Bone marrow (tissue), 2 donors: Measurements from ENCODE around the gene OR2G6.
A peak's percentile ranks its signal among the peaks of the same experiment; 100 is the strongest.
"Not testable (repeated sequence)": the region's sequence is repeated elsewhere in the genome, so short reads cannot be mapped to it uniquely, and the experiment has no call there.

Source experiments
- DNase-seq, 2 donors: peaks; one replicate each; lab custom pipeline; 2025; lab: John Stamatoyannopoulos, UW

OR2G6 gene

DNA sequence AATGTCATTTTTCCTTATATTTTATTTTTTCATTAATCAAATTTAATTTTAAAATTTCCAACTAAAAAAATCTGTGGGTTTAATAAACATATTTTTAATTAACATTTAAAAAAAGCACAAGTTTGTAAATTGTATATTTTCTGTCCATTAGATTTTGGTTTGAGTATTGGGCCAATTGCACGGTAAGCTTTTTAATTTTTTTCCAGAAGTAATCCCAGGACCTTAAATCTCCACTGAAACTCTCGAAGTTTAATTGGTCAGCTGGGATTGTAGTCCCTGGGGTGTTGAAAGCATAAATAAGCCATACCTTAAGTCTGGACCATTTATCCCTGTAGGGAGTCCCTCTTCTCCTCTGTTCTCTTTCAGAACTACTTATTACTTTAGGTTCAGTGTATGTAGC, at the start of gene OR2G6:
Gene OR2G6 (plus strand): TSS at position 301 of the 400 bp plus-strand sequence. CDS start 13,574 bp downstream, outside the sequence.
- not testable (repeated sequence) for DNase-seq

GRCh38 chr1:248459117-248459516, 48.8 kb upstream of the OR2G6 start:
- not testable (repeated sequence) for DNase-seq

DNA sequence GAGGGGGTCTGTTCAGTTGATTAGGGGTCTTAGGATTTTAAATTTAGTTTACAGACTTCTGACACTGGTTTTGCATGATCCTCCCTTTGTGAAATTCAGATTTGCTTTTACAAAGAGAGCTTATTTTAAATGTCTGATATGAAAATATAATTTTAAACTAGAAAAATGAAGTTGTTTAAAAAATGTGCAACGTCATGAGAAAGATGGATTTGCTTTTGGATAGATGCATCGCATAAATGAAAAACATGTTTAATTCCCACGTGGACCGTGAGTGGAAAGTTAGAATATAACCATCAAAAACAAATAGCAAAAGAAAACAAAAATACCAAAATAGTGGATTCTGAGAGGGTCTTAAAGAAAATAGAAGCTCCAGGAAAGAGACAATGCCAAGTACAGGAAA, 36.7 kb upstream of the OR2G6 start:
- no peak for DNase-seq

DNA sequence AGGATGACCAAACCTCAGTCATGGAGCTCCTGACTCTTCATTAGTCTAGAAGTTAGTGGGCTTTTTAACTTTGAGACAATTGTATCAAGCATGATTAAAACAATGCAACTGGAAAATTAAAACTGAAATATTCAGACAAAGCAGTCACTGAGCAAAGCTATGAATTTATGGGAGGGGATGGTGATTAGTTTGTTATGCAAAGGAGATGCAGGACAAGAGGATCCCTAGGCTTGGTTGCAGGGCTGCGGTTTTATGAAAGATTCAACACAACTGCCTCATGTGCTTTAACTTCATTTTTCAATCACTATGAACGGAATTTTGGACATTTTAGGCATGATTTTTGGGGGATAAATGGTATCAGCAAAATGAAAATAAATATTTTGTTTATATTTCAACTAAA, 35.8 kb upstream of the OR2G6 start:
- not testable (repeated sequence) for DNase-seq

GRCh38 chr1:248473051-248473450, 34.8 kb upstream of the OR2G6 start, which contains the start of gene OR2T3:
Gene OR2T3 (plus strand): TSS chr1:248473351. CDS start chr1:248473351, 0 bp downstream.
- DNase-seq: not testable (repeated sequence)

- DNase-seq: not testable (repeated sequence)
Observed at GRCh38 chr1:248475660-248476059, 32.2 kb upstream of the OR2G6 start.

- DNase-seq: peak in 1 of 2 donors; percentile 11
Observed at GRCh38 chr1:248481686-248482579, 25.9 kb upstream of the OR2G6 start.

DNA sequence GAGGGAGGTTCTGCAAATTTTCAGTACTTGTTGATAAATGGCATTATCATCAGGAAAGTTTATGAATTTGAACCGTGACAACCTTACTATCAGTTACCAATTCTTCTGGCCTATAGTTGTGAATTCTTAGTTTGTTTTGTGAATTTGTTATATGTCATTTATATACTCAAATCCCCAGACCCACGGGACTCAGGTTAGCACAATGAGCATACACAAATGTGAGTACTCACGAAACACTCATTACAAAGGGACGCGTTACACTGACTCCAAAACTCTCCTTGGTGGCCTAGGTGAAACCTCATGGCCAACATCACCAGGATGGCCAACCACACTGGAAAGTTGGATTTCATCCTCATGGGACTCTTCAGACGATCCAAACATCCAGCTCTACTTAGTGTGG, 19.6 kb upstream of the OR2G6 start, which contains the start of gene OR2T5:
Gene OR2T5 (plus strand): TSS at position 301 of the 400 bp plus-strand sequence. CDS start 0 bp downstream, at position 301.
- DNase-seq: not testable (repeated sequence)

- not testable (repeated sequence) for DNase-seq
Observed at GRCh38 chr1:248496661-248497060, 11.2 kb upstream of the OR2G6 start.

DNA sequence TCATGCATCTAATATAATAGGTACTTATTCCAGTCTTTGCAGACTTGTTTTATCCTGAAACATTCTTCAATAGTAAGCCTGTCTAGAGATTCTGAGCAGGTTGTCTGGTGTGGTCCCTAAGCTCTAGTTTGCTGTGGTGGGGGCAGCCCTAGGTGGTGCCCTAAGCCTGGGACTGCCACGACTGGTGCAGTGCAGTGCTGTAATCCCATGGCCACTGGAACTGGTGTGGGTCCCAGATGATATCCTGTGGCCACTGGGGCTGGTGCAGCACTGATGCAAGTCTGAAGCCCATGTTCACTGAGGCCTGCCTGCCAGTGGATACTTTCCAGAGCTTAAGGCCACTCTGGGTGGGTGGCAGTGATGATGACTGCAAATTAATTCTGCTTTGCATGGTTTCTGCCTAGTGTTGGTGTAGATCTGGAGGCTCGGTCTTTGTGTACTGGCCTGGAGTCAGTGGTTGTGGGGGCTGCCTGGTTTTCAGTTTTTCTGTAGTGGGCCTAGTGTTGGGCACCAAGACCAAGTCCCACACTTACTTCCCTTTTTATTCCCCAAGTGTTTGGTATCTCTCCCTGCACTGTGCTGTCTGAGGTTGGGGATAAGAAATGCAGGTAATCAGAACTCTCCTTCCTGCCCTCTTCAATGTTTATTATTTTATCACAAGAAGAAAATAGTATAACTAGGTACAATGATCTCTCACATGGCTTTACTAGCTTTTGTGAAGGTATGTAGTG, 7.4 kb upstream of the OR2G6 start:
- DNase-seq: not testable (repeated sequence)

DNA sequence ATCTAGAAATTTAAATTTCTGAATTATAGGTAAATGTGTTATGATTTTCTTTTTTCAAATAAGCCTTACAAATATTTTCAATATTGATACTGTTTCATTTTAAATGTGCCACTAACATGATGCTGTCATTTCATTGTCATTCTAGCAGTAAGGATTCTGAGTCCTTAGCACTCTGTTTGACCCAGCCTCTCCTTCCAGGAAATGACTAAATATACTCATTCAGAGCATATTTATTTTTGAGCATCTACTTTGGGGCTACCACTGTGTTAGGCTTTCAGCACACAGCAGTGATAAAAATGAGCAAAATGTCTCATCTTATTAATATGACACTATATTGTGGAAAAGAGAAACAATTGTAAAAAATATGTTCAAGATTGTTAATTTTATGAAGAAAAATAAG, 2.3 kb downstream of the OR2G6 start:
- not testable (repeated sequence) for DNase-seq

DNA sequence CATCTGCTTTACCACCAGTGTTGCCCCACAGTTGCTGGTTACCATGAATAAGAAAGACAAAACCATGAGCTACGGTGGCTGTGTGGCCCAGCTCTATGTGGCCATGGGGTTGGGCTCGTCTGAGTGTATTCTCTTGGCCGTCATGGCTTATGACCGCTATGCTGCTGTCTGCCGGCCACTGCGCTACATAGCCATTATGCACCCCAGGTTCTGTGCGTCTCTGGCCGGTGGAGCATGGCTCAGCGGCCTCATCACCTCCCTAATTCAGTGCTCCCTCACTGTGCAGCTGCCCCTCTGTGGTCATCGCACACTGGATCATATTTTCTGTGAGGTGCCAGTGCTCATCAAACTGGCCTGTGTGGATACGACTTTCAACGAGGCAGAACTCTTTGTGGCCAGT, 14.0 kb downstream of the OR2G6 start:
- no peak for DNase-seq

DNA sequence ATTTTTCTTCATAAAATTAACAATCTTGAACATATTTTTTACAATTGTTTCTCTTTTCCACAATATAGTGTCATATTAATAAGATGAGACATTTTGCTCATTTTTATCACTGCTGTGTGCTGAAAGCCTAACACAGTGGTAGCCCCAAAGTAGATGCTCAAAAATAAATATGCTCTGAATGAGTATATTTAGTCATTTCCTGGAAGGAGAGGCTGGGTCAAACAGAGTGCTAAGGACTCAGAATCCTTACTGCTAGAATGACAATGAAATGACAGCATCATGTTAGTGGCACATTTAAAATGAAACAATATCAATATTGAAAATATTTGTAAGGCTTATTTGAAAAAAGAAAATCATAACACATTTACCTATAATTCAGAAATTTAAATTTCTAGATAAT, 29.6 kb downstream of the OR2G6 start:
- not testable (repeated sequence) for DNase-seq

DNA sequence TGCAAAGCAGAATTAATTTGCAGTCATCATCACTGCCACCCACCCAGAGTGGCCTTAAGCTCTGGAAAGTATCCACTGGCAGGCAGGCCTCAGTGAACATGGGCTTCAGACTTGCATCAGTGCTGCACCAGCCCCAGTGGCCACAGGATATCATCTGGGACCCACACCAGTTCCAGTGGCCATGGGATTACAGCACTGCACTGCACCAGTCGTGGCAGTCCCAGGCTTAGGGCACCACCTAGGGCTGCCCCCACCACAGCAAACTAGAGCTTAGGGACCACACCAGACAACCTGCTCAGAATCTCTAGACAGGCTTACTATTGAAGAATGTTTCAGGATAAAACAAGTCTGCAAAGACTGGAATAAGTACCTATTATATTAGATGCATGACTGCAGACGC, 39.5 kb downstream of the OR2G6 start:
- DNase-seq: not testable (repeated sequence)

- DNase-seq: not testable (repeated sequence)
Observed at GRCh38 chr1:248551027-248551426, 43.2 kb downstream of the OR2G6 start.

GRCh38 chr1:248562672-248563071, 54.8 kb downstream of the OR2G6 start, which contains the start of gene OR2T29:
Gene OR2T29 (minus strand): TSS chr1:248562772. CDS start chr1:248559491, 3,281 bp downstream.
- not testable (repeated sequence) for DNase-seq

DNA sequence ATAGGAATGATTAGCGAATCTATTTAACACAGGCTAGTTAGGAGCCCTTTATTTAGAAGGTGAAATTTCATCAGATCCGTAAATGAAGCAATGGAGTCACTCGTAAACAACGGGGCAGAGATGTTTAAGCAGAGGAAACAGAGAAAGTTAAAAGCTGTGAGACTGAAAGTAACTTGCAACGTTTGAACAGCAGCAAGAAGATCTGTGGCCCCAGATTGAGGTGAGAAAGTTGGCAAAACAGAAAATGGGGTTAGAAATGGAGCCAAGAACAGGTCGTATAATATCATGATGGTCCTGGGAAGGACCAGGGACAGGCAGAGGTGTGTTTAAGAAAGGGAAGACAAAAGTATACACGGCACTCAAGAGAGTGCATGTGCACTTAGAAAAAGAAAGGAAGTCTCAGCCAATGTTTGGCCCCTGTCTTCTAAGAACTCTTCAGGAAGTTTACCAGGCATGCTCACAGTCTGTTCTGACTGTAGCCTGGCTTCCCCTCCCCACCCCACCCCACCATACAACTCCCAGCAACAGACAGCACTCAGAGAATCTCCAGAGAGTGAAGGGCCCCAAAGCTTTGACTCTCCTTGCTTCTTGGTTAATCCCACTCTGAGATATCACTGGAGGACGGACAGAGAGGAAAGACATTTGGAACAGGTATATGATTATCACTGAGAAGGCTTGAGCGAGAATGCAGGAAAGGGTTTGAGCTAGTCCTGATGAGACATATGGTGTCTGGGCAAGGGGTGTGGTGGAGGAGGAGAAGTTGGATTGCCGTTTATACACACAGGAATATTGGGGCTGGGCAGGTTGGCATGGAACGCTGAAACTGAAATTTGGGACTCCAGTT, 57.9 kb downstream of the OR2G6 start:
- peak in 1 of 2 donors; percentile 21 for DNase-seq

GRCh38 chr1:248569049-248569448, 61.2 kb downstream of the OR2G6 start:
- not testable (repeated sequence) for DNase-seq

GRCh38 chr1:248570811-248571210, 62.9 kb downstream of the OR2G6 start:
- DNase-seq: peak in 1 of 2 donors; percentile 2

- not testable (repeated sequence) for DNase-seq
Observed at GRCh38 chr1:248572049-248572448, 64.2 kb downstream of the OR2G6 start.

DNA sequence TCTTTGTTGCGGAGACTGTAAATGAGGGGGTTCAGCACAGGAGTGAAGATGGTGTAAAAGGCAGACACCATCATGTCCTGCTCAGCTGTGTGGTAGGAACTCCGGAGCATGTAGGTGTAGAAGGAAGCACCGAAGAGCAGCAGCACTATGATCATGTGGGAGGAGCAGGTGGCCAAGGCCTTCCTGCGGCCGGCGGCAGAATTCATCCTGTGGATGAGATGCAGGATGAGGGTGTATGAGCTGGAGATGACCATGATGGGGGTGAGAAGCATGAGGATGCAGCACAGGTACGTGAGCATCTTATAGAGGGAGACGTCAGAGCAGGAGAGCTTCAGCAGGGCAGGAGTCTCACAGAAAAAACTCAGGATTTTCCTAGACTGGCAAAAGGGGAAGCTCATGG, 66.0 kb downstream of the OR2G6 start:
- not testable (repeated sequence) for DNase-seq
